HG03039 (cell line): ENCODE results near the gene FECH.

ENCODE experiments used
- ATAC-seq: cut with Tn5 transposase; IDR thresholded peaks from one replicate; pipeline ENCODE4 v1.9.1; 2021; ENCODE audit warnings: mild to moderate bottlenecking, moderate library complexity; ENCODE audit not compliant: unreplicated experiment

FECH gene

DNA sequence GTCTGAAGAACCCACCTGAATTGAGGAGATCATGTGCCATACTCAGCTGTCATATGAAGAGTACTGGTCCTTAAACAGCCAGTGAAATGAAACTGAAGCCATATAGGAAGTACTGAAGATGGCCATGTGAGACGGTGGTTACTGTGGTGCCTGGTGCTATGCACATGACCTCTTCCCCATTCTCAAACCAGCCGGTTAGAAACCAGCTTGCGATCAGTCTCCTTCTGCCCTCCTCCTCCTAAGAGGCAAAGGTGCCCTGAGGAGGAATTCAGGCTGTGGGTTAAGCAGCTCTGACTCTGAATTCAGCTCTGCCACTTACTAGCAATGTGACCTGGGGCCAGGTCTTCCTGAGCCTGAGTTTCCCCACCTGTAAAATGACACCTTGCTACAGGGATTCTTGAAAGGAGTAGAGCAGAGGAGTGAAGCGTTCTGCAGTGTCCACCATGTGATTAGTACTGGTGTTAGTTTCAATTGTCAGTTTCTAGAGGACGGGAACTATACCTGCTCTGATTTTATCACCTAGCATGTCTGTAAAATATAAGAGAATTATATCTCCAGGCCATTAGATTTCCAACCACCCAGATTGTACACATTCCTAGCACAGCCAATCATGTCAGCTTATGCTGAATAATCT lies 5.1 kb downstream of the FECH start:
- peak; percentile 77 for ATAC-seq

GRCh38 chr18:57579934-57580333 lies 6.6 kb downstream of the FECH start:
- no peak for ATAC-seq

- no peak for ATAC-seq
These were observed 10.2 kb downstream of the FECH start for GRCh38 chr18:57576316-57576715.

GRCh38 chr18:57575542-57575941 lies 11.0 kb downstream of the FECH start:
- no peak for ATAC-seq

GRCh38 chr18:57574866-57575265 lies 11.6 kb downstream of the FECH start:
- ATAC-seq = no peak

- ATAC-seq = no peak
These were observed 16.3 kb downstream of the FECH start for GRCh38 chr18:57570162-57570561.

- no peak for ATAC-seq
These were observed 17.4 kb downstream of the FECH start for GRCh38 chr18:57569133-57569532.

GRCh38 chr18:57561728-57562423 lies 24.6 kb downstream of the FECH start:
- ATAC-seq = no peak

DNA sequence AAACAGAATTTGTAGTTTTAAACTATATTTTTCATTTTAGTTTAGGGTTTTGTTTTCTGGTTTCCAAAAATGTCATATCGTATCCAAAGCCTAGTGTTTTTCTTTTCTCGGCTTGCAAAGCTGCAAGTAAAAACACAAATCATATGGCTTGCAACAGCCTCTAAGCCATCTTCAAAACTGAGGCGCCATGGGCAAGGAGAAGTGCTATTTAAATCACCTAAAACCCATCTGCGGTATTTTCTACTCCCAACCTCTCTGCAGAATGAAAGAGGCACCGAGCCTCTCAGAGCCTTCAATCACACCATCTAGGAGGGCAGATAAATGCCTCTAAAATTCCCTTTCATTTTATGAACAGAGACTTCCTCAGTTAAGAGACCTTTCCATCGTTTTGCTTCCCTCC lies 25.2 kb downstream of the FECH start:
- no peak for ATAC-seq

GRCh38 chr18:57559314-57559713 lies 27.2 kb downstream of the FECH start:
- ATAC-seq = no peak

GRCh38 chr18:57555134-57555533 lies 31.4 kb downstream of the FECH start:
- ATAC-seq = no peak

DNA sequence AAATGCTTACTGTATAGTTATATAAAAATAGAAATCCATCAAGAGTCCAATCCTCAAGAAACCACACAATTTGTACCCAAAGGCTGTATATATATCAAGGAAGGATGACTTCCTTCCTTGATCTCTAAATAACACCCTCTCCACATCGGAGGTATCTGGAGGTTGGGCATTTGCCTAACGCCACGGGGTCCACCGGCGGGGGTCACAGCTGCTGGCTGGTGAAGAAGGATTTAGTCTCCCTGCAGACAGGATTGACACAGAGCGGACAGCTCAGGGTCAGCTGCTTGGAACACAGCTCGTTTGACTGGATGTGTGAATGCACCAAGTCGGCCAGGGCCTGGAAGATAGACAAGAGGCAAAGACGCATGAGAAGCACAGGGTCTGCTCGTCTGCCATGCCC lies 36.0 kb downstream of the FECH start:
- no peak for ATAC-seq

DNA sequence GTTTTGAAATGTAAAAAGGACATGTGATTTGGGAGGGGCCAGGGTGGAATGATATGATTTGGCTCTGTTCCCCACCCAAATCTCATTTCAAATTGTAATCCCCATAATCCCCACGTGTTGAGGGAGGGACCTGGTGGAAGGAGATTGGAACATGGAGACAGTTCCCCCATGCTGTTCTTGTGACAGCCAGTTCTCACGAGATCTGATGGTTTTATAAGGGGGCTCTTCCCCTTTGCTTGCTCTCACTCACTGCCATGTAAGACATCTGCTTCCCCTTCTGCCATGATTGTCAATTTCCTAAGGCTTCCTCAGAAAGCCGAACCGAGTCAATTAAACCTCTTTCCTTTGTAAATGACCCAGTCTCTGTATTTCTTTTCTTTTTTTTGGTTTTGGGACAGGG lies 39.2 kb downstream of the FECH start:
- no peak for ATAC-seq

DNA sequence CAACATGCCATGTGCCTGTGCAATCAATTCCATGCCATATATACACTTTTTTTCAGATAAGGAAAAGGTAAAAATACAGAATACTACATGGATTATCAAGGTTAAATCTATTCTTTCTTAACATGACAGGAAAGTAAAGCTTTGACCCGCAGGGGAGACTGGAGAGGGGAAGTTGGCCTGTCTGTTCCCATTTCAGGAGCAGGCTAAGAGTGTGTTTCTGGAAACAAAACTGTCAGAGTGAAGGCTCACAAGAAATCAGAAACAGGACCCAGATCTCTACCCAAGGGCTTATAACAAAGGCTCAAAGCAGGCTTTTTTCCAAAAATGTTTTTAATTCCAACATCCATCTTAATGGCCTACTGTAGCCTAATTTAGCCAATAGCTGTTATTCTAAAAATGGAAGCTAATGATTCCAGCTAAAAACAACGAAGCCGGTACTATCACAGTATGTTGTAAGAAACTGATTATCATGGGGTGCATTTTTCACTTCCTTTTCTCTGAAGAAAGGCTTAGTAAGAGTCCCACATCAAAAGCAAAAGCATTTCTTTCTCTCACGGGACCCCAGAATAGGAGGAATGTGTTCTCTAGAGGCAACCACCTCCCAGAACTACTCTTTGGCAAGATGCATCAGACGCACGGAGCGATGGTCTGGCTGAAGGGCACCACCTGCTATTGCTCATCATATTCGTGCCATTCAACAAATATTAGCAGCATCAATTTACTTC lies 41.4 kb downstream of the FECH start:
- ATAC-seq = peak; percentile 54

DNA sequence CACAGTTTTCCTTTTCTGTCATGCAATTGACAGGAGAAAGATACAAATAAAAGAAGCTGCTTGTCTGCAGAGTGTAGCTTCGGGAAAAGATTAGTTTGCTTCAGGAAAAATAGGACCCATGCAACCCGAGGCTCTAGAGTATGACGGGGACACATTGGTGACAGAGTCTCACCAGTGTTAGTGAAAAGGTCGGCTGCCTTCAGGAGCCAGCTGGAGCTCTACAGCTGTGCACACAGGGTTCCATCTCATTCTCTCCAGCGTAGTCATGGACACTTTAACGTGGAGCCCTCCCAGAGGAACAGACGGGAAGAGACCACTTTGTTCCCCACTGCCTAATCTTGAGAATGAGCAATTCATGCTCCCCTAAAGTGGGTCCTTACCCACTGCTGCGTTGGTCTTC lies 42.9 kb downstream of the FECH start:
- no peak for ATAC-seq

- no peak for ATAC-seq
These were observed 43.6 kb downstream of the FECH start for GRCh38 chr18:57542812-57543427.

DNA sequence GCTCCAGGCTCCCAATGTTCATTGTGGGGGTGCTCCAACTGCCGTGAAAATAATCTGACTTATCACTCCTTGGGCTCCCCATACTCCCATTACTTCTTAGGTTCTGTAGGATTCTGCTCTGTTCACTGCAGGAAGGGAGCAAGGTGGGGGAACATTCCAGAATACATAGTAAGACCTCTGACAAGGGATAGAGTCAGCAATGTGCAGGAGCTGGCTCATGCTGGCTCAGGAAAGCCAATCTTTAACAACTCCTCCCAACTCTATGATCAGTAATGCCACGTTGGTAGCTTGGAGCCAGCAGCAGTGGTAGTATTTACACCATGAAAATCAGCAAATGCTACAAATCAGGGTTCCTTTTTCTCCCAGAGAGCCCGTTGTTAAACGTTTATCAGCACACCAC lies 44.4 kb downstream of the FECH start:
- ATAC-seq = no peak

- no peak for ATAC-seq
These were observed 46.8 kb downstream of the FECH start for GRCh38 chr18:57539702-57540101.

DNA sequence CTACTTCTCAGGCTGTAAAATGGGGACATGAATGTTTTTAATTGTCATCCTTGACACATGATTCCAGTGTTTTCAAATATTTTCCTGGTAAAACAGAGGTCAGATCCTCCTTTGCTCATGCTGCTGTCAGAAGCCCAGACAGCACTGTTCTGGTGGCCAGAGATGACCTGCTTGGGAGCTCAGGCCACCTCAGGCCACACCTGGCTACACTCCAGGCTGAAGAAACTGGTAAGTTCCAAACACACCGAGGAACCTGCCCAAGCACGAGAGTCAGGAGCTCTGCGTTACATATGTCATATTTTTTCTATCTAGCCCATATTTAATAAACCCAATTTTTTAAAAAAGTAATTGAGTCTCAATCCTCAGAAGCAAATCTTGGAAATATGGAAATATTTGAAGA lies 47.9 kb downstream of the FECH start:
- no peak for ATAC-seq

DNA sequence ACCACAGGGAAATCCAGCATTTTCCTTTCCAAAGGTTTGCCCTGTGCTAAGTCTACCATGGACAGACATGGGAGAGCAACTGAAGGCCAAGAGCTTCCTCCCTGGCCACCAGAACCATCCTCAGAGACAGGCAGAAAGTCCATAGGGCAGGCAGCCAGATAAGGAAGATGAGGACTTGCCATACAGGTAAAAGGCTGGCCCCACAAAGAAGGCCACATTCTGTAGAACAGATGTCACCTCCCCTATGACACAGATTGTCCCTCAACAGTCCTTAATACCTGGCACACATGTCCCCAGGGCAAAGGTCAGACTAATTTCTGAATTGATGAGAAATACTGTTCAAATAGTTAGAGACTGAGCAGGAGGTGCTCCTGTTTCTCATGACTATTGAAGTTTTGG lies 52.0 kb downstream of the FECH start:
- no peak for ATAC-seq

- no peak for ATAC-seq
These were observed 52.5 kb downstream of the FECH start for GRCh38 chr18:57533868-57534510.
